ENCODE results near the gene TIRAP.

- TF ChIP-seq CTCF (conservative IDR thresholded peaks at IDR 0.05), result no peak
- no peak for TF ChIP-seq ZFX (IDR thresholded peaks at IDR 0.05)
Measured at GRCh38 chr11:126310992-126311310, 28.1 kb downstream of the TIRAP start.
